Stimulated activated CD8-positive, alpha-beta memory T cell treated with anti-CD3 and anti-CD28 coated beads, Interleukin-7, amount 100 ng/mL, for 24 hours (primary cell): ENCODE data around the gene CEP131.
"Not testable (repeated sequence)": the region's sequence is repeated elsewhere in the genome, so short reads cannot be mapped to it uniquely, and the experiment has no call there.

Experiments used
- DNase-seq: peaks from one replicate; pipeline ENCODE4 v3.0.0-alpha.2; 2020; ENCODE audit warnings: low read depth

CEP131 gene

DNA sequence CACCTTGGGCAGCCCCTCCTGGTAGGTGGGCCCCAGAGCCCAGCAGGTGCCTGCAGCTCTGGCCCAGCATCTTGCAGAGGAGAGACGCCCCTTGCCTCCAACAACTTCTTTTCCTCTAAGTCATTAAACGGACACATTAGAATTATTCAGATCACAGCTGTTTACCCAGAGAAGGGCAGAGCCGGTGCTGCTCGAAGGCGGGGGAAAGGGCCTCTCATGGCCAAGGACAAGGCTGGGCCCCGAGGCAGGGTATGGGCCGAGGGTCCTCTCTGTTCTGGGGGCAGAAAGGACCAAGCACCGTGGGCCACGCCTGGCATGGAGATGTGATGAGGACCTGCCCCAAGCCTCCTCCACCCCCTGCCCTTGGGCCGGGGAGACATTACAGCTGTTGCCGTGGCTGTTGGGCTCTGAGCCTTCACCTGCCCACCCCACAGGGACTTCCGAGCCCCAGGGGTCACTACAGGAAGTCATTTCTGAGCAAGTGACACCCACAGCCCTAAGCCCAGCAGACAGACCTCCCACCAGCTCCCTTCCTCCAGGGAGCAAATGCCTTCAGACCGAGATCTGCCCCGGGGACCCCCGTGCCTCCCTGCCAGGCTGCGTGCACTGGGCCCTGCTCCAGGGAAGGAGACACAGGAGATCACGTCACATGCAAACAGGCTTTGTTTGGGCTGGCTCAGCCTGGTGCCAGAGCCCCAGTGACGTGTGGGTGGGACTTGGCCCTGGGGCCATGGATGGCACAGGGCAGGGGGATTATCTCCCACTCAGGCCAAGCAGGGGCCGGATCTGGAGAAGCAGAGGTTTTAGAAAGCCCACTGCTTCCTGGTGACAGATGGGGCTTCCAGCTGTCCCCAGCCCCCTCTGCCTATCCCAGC, 58.2 kb downstream of the CEP131 start:
- DNase-seq, result no peak

DNA sequence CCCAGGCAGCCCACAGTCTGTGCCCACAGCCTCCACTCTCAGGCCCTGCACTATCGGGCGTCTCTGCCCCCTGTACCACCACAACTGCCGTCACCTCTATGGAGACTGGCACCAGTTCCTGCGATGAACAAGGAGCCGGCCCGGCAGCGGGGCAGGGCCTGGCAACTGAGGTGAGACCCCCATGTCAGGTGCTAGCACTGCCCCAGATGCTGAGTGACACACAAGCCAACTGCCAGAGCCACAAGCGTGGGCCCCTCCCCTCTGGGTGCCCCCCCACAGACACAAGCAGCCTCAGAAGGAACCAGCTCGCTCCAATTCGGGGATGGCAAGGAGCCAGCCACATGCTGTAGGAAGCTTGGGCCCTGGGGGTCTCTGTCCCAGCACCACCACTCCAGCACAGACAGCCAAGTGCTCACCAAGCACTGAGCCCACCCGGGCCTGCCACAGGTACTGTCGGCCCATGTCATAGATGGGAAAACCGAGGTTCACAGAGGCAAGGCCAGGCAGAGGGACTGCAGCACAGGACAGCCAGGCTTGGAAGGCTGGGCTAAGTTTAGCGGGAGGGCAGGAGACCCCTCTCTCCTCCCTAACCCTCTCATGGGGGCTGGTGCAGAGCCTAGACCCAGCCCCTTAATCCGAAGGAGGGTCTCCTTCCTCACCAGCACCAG, 58.9 kb downstream of the CEP131 start:
- no peak for DNase-seq

DNA sequence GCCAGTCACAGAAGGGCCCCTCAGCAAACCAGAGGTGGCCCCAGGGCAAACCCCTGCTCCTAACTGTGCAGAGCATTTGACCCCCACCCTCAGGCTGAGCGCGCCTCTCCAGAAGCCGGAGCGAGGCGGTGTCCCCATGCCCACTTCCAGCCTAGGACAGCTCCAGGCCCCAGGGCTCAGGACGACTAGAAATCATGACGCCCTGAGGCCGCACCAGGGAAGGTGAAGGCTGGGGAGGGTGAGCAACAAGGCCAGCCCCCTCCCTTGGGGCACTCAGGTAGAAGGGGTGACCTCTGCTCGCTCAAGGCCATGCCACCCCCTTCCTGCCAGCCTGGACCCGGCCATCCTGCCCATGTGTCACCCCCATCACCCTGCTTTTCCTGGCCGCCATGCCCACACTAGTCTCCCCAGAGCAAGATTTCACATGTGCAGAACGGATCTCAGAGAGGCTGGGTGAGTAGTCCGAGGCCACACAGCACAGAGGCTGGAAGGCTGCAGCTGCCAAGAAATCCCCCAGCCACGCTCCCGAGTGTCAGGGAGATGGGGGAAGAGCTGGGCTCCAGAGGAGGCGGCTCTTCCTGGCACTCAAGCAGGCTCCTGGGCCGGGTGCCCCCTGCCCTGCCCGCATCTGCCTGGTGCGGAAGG, 59.6 kb downstream of the CEP131 start:
- DNase-seq, result no peak

DNA sequence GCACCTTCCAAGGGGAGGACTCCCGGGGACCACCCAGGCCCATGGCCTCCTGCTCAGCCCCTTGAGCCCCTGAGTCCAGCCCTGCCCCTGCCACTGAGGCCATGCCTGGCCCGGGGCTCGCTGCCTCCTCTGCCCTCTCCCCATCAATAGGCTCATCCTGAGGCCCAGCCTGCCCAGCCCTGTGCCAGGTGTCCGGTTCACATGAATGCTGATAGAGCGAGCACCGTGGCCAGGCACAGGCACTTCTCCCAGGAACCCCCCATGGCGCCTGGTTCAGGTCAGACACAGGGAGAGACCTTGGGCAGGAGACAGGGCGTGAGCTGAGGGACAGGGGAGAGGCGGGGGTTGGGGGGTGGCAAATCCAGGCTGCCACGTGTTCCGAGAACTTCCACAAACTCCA, 60.3 kb downstream of the CEP131 start:
- no peak for DNase-seq

DNA sequence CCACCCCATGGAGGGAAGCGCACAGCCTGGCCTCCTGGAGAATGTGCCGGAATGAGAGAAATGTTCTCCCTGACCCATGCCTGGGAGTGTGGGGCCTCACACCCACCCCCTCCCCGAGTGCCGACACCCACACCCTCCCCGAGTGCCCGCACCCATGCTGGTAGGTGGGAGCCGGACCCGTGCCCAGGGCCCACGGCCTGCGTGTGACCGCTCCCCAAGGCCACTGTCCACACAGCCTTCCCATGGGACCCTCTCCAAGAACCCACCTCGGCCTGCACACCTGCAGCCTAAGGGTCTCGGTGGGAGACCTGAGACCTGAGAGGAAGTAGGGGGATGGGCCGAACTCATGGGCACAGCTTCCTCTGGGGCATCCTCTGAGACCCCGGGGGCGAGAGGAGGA, 60.8 kb downstream of the CEP131 start:
- no peak for DNase-seq

DNA sequence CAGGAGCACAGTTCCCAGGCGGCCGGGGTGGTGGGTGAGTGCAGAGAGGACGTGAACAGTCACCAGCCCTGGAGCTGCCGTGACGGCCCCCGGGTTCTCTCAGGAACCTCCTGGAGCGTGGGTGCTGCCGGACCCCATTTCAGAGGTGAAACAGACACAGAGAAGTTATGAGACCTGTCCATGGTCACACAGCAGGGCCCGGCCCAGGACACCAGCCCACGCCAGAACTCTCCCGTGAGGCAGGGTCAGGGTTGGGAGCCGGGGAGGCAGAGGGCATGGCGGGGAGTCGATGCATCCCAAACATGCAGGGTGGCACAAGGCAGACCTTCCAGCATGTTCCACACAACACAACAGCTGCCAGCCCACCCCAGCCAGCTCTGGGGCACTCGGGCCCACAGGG, 61.2 kb downstream of the CEP131 start:
- no peak for DNase-seq

DNA sequence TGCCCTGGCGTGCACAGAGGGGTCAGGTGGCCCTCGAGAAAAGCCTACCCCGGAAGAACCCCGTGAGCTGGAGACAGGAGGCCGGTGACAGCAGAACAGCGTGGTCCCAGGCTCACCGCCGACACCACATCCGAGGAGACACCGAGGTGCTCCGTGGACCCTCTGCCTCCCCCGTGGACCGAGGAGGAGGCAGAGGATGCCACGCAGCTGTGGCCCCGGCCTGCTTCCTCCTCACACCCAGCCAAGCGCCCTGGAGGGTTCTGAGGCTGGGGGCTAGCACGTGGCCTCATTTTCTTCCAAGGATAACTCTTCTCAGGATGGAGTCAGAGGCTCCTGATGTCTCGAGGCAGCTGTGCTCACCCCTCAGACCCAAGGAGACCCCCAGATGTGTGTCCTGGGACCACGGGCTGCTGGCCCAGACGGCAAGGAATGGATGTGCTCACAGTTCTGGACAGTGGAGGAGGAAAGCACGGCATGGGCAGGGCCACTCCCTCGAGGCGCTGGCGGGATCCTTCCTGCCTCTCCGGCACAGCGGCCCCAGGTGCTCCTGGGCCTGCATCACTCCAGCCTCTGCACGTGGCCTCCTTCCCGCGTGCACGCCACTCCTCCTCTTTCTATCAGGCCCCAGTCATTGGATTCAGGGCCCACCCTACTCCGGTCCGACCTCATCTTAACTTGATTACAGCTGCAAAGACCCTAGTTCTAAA, 61.9 kb downstream of the CEP131 start:
- DNase-seq, result no peak

DNA sequence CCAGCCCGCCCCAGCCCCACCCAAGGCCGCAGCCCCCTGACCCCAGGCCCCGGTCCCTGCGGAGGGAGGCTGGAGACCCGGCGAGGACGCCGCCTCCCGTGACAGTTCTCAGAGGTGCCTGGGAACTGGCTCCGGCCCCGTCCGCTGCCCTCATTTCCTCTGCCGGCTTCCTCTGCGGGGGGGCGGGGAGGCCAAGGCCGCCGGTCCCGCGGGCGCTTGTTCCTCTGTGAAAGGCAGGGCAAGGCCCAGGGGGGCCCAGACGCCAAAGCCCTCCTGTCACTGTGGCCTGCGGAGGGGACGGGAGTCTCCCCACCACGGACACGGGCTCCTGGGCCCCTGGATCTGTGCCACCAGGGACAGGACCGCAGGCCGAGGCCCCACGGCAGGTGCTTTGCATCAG, 62.5 kb downstream of the CEP131 start:
- no peak for DNase-seq

DNA sequence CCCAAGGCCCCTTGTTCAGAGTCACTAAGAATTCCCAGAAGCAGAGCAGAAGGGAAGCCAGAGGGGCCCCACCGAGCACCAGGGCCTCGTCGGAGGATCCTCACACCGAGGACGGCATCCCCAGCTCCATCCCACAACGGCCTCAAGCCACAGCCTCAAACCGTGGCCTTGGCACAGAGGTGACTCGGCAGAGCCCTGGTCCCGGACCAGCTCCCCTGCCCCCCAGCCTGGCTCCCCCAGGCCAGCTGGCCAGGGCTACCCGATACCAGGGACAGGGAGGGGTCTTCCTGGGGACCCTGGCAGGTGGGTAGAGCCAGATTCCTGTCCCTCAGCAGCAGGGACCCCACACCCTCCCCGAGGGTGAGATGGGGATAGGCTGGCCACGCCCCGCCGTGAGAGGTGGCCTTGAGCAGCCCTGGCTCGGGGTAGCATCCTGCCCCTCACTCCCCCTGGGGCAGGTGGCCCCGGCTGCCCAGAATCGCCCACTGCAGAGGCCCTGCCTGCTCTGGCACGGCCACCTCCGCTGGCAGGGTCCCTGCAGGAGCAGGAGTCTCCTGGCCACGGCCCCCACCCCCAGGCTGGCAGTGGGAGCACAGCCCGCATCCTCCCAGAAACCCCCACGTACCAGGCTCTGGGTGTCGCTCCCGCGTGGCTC, 63.0 kb downstream of the CEP131 start:
- no peak for DNase-seq

DNA sequence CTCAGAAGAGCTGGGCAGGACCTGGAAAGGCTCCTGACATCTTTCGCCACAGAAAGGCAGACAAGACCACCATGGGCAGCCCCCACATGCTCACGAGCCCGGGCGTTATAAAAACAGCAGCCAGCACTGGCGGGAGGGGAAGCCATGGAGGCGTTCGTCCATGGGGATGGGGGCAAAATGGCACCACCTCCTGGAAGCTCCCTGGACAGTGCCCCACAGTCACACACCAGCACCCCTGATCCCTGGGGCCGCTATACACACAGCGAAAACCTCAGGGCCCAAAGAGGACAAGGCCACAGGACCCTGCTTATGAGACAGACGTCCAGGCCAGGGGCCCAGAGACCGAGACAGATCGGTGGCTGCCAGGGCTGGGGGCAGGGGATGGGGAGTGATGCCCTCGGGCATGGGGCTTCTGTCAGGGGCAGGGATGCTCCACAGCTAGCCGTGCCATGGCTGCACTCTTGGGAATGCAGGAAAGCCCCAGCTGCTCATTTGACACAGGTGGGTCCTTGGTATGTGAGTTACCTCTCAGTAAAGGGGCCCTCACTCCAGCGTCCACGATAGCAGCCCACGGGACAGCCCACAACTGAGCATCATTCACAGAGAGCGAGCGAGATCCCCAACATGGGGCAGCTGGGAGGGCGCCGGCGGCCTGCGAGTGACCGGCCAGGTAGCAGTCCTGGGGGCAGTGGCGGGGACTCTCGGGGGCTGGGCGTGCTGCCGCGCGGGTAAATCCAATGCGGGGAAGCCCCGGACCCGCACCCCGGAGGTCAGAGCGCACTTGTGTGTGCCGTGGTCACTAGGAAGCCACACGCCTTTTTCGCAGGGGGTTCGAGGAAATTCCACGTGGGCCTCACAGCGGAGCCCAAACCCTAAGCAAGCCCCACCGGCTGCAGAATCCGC, 63.8 kb downstream of the CEP131 start:
- no peak for DNase-seq

DNA sequence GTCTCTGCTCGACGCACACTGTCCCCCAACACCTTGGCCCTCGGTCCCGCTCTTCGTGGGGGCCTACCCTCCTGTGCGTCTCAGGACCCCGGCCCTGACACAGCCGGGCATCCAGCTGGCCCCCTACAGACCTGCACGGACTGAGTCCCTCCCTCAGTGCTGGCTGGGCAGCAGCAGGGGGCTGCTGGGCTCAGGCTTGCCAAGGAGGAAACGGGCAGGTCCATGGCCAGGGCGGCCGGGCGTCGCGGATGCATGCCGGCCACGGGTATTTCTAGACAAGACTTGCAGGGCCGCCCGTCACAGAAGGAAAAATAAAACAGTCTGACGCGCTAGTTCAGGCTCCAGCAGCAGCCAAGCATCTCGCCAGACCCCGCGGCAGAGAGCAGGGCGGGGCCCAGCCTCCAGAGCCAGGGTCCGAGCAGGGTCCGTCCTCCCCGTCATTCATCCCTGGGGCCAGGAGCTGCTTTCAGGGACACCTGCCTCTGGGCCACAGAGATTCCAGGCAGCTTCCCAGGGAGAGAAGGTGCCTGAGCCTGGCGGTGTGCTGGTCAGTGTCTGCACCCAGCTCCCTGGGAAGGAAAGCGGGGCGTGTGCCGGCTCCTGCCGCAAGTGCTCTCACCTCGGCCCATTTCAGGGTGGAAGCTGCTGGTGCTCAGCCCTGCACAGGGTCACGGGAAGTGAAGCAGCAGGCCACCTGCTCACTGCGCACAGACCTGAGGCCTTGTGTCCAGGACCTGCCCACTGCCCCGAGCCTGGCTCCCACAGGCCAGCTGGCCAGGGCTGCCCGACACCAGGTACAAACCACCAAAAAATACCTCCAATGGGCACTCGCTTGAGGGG, 64.7 kb downstream of the CEP131 start:
- DNase-seq, result no peak

DNA sequence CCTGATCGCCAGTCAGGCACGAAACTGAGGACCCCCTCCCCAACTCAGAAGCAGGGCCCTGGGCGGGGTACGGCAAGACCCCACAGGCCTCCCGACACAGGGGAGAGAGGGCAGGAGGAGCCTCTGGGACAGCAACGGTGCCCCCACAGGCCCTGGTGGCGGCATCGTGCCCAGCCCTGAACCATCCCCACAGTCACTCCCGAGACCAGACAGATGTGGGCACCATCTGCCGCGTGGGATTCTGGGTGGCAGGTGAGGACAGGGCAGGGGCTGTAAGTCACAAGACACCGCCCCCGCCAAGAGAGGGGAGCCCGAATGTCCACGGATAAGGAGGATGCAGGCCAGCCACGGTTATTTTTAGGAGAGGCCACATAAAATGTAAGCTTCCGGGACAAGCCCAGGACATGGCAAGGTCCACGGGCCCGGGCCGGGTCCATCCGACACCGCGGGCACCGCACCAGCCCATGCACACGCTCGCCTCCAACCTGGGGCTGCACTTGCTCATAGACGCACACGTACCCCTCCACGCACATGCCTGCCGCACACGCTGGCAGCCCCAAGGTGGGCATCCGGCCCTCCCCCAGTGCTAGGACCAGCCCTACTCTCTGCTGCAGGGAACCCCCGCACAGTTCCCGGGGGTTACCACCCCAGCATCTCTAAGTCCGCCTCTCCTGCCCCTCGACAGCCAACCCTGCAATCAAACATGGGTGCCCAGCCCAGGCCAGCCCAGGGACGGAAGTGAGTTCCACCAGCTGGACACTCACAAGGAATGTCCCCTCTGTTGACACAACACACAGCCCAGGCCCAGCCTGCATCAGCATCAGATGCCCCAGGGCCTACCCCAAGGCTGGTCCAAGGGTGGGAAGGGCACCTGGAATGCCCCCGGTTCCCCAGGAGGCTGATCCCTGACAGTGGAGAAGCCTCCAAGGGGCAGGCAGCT, 65.6 kb downstream of the CEP131 start:
- no peak for DNase-seq

DNA sequence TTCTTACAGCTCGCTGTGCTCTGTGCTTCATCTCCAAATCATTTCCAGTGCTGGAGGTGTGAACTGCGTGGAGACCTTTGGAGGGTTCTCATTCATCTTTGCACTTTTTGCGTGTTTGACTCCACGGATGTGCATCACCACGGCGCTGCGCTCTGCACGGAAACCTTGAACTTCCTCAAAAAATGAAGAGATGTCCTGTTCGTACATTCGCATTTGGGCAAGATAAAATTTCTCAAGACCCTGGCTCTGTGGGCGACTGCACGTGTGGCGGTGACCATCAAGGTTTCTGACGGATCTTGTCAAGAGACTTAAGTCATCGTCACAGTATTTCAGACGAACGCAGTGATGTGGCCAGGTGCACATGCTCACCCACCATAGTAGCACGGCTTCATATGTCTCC, 67.8 kb downstream of the CEP131 start:
- DNase-seq, result no peak

DNA sequence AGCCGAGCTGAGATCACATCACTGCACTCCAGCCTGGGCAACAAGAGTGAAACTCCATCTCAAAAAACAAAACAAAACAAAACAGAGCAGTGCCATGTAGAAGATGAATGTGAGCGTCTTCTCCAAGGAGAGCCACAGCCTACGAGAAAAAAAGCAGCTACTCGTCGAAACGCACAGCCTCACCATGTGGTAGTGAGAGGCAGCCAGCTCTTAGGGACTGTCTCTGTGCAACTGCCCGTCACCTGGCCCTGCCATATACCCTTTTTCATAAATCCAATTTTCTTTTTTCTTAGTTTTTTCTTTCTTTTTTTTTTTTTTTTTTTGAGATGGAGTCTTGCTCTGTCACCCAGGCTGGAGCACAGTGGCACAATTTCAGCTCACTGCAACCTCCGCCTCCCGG, 68.7 kb downstream of the CEP131 start:
- DNase-seq, result not testable (repeated sequence)

DNA sequence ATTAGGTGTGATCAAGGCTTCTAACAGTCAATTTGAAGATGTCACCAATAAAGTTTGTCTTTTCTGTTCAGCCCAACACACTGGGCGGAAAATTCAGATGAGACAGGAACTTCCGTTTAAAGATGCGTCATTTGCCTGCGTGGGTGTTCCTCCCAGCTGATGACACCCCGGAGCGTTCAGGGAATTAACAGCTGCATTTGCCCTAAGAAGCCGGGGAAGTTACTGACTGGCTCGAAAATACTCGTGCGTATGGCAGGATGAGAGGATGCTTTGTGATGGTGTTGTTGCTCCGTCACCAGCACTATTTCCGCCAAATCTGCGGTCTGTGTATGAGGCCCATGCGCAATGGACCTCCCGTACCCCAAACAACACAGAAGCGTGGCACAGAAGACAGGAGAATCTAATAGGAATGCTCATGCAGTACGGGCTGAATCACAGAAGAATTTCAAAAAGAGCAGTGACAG, 69.4 kb downstream of the CEP131 start:
- no peak for DNase-seq

DNA sequence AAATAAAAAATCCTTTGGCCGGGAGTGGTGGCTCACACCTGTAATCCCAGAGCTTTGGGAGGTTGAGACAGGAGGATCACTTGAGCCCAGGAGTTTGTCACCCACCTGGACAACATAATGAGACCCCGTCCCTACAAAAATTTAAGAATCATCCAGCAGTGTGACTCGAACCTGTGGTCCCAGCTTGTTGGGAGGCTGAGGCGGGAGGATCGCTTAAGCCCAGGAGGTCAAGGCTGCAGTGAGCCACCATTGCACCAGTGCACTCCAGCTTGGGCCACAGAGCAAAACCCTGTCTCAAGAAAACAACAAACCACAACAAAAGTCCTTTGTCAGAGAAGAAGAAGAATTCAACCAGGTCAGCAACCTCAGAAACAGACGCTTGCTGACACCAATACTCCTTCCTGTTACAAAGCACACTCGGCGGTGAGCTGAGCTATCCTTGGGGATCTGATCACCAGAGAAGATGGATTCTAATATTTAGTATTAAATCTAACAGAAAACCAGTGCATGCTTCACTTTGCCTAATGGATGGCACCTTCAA, 70.4 kb downstream of the CEP131 start:
- DNase-seq, result no peak

DNA sequence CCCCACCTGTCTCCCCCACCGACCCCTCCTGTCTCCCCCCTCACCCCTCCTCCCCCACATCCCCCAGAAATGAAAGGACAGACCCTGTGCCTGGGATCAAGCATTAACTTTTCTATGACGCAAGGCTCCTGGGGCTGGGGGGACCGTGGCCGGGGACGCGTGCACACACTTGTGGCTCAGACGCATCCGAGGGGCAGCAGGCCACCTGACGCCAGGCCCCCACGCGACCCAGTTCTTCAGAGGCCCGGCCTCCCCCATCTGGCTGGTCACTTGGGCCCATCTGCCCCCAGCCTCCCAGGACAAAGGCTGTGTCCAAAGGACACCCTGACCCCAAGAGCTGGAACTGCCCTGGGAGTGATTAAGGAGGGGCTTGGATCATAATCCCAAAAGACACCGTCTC, 71.5 kb downstream of the CEP131 start:
- no peak for DNase-seq

DNA sequence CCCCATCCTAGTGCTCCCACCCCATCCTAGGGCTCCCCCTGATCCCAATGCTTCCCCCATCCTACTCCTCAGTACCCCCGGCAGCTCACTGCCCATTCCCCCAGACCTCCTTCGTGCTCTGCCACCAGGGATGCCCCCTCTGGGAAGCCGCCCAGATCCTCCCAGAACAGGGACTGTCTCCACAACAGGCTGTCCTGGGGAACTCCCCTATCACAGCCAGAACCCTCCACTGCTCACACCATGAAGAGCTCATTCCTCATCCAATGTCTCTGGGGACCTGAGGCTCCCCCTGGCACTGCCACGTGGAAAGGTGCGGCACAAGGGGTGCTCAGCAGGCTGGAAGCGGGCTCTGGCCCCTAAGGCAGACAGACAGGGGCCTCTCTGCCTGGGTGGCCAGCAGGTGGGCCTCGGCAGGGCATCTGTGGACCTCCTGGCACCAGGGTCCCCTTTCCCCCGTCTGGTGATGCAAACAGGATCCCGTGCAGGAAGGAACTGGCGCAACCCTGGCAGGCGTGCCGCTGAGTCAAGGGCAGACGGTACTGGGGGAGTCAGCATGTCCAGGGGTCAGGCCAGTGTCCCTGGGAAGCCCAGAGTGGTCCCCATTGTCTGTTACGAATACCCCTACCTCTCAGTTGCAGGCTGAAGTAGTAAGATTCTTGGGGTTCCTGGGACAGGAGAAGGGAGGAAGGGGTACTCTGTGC, 72.2 kb downstream of the CEP131 start:
- no peak for DNase-seq
